ENCODE results near the gene CREBZF.
"Not testable (repeated sequence)": the region's sequence is repeated elsewhere in the genome, so short reads cannot be mapped to it uniquely, and the experiment has no call there.

- not testable (repeated sequence) for TF ChIP-seq EZH2 (IDR thresholded peaks at IDR 0.05; ENCODE audit: insufficient read depth, poor library complexity, severe bottlenecking); EZH2phosphoT487 (IDR thresholded peaks at IDR 0.05; ENCODE audit: insufficient read depth, low read depth)
Measured at GRCh38 chr11:85611643-85612042, 53.3 kb downstream of the CREBZF start.

All from GM23248 (cell line).